ENCODE data around the gene FKBP9. TPM values are rescaled to one million over a fixed set of nuclear protein-coding genes. Genes with fewer than 3 reads are reported as not detected.

Gene FKBP9
- total and polyA plus RNA-seq, 2 of the 8 experiments (the other 6 are each of a cell fraction or from before 2014, with no cell fraction given): 7.2 to 10.1 TPM

GRCh38 chr7:33035776-33036175, 78.5 kb downstream of the FKBP9 start:
- FAIRE-seq: no peak
- WGBS, 2 experiments (ENCODE audit: extremely low coverage in 1 of 2, insufficient coverage in 1 of 2, insufficient read length in 1 of 2, insufficient replicate concordance in 2 of 2, low coverage in 1 of 2, low lambda C conversion rate in 2 of 2, missing lambda C conversion rate in 1 of 2): 95% methylated on average over 2 of the region's 2 CpGs; no CpG with 5 or more reads in 1 of the 2 experiments

More at GRCh38 chr7:33035776-33036175, 78.5 kb downstream of the FKBP9 start:
- H3K14ac ChIP-seq (ENCODE audit: insufficient read length): no peak overlapping the region
- no peak for TF ChIP-seq CREB1 (IDR thresholded peaks at IDR 0.05)
- H3K27ac ChIP-seq (ENCODE audit: low read depth, low read length): no peak overlapping the region
- ChIA-PET CTCF (ENCODE audit: partially characterized antibody) (interaction anchor here (0.6 to 0.7 kb wide), 2 partner anchors 93 to 646 kb away, joined by 3 to 5 read pairs; no protein-coding TSS in a partner anchor), POLR2A (ENCODE audit: partially characterized antibody) (no interaction called here)
- no peak overlapping the region for H2AK5ac ChIP-seq (ENCODE audit: low read depth, low read length)
- H2BK120ac ChIP-seq (replicated peaks; ENCODE audit: low read depth, low read length): no peak overlapping the region
- peaks cover 0 to 1% of the 10 kb centered on the region in 2 experiments for H4K20me1 ChIP-seq (replicated peaks in 1 of 2; ENCODE audit: control insufficient read depth in 1 of 2, insufficient read depth in 2 of 2, low read length in 2 of 2)
- no peak overlapping the region for H3K4me2 ChIP-seq (ENCODE audit: insufficient read depth in 1 of 2, low read depth in 2 of 2, low read length in 2 of 2)
- H2BK20ac ChIP-seq (ENCODE audit: low read length): no peak overlapping the region
- no peaks in the 10 kb centered on the region for H3K79me1 ChIP-seq (ENCODE audit: low read depth, low read length)
- H3K4me3 ChIP-seq (ENCODE audit: extremely low read depth in 1 of 4, insufficient read depth in 2 of 4, low read depth in 3 of 4, low read length in 4 of 4): no peak overlapping the region
- no peak overlapping the region for H4K5ac ChIP-seq (ENCODE audit: insufficient read length, low read depth, low read length)
- no peak overlapping the region for H2AFZ ChIP-seq (ENCODE audit: low read length)
- no peak overlapping the region for H3K23ac ChIP-seq (ENCODE audit: insufficient read length)
- H2BK12ac ChIP-seq (ENCODE audit: low read depth, low read length): no peak overlapping the region
- peaks cover 0 to 3% (median 0%) of the 10 kb centered on the region in 4 experiments; a peak in 1 of 8 replicates for H3K36me3 ChIP-seq (ENCODE audit: control insufficient read depth in 2 of 4, insufficient read depth in 4 of 4, low read length in 3 of 4)
- DNase-seq (ENCODE audit: low read depth in 1 of 2, low spot score in 2 of 2): no peak
- no peak overlapping the region for H3K18ac ChIP-seq (ENCODE audit: extremely low read depth, low read length)
- peaks cover 0 to 37% of the 10 kb centered on the region in 2 experiments; a peak in 2 of 4 replicates for H3K79me2 ChIP-seq (ENCODE audit: control insufficient read depth in 1 of 2, insufficient read depth in 2 of 2, low read length in 2 of 2)
- no peaks in the 10 kb centered on the region for H3K9me3 ChIP-seq (ENCODE audit: insufficient read depth in 2 of 2, low read depth in 1 of 2, low read length in 1 of 2)
- no peak overlapping the region for H3K4ac ChIP-seq (replicated peaks; ENCODE audit: insufficient read length, low read depth, low read length)
- no peaks in the 10 kb centered on the region for H3K23me2 ChIP-seq (ENCODE audit: low read depth, low read length)
- no peak overlapping the region for H4K91ac ChIP-seq (replicated peaks; ENCODE audit: insufficient read length, low read length)
- H3K9ac ChIP-seq (replicated peaks in 1 of 4; ENCODE audit: extremely low read depth in 1 of 4, low read depth in 3 of 4, low read length in 3 of 4): no peak overlapping the region
- H3K56ac ChIP-seq (replicated peaks; ENCODE audit: insufficient read length, low read depth, low read length): no peak overlapping the region
- H2BK15ac ChIP-seq (ENCODE audit: low read length): no peak overlapping the region
- H3K4me1 ChIP-seq (replicated peaks in 1 of 4; ENCODE audit: control insufficient read depth in 3 of 4, insufficient read depth in 4 of 4, low read length in 3 of 4): no peaks in the 10 kb centered on the region
- no peak overlapping the region for H2BK5ac ChIP-seq (ENCODE audit: low read depth, low read length)
- no peak overlapping the region for H4K8ac ChIP-seq (ENCODE audit: extremely low read depth, insufficient read depth, low read length)
- no peaks in the 10 kb centered on the region for H3K27me3 ChIP-seq (replicated peaks in 1 of 4; ENCODE audit: control insufficient read depth in 3 of 4, extremely low read depth in 1 of 4, insufficient read depth in 3 of 4, low read length in 3 of 4)

Measured in H1 (cell line).